ENCODE data around the gene FBLN5. TPM values are rescaled to one million over a fixed set of nuclear protein-coding genes. Genes with fewer than 3 reads are reported as not detected.

FBLN5 gene
- total RNA-seq, 4 donors from 2014 or later, result 26.3 to 128 (median 44.5) TPM

DNA sequence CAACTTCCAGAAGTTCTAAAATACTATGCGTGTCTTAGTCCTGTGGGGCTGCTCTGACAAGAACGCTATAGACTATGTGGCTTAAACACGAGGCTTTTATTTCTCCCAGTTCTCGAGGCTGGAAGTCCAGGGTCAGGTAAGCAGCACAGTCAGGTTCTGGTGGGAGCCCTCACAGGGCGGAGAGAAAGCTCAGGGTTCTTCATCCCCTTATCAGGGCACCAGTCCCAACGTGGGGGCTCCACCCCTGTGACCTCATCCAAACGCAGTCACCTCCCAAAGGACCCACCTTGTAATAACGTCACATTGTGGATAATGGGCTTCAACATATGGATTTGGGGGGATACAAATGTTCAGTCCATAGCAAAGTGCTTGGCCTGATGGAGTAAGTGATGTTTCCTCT, 43.0 kb downstream of the FBLN5 start:
- WGBS, 2 donors, result 87 to 88% methylated on average over 8 of the region's 8 CpGs
- no peak for DNase-seq (ENCODE audit: low spot score in 2 of 2)
- intact Hi-C loops (cut with DNase I; ENCODE audit: low total_unique reads), result no loop called here
- TF ChIP-seq POLR2A (IDR thresholded peaks at IDR 0.05), result no peak
- TF ChIP-seq, protein P1, sequence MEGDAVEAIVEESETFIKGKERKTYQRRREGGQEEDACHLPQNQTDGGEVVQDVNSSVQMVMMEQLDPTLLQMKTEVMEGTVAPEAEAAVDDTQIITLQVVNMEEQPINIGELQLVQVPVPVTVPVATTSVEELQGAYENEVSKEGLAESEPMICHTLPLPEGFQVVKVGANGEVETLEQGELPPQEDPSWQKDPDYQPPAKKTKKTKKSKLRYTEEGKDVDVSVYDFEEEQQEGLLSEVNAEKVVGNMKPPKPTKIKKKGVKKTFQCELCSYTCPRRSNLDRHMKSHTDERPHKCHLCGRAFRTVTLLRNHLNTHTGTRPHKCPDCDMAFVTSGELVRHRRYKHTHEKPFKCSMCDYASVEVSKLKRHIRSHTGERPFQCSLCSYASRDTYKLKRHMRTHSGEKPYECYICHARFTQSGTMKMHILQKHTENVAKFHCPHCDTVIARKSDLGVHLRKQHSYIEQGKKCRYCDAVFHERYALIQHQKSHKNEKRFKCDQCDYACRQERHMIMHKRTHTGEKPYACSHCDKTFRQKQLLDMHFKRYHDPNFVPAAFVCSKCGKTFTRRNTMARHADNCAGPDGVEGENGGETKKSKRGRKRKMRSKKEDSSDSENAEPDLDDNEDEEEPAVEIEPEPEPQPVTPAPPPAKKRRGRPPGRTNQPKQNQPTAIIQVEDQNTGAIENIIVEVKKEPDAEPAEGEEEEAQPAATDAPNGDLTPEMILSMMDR (IDR thresholded peaks at IDR 0.05), result no peak
- no peak overlapping the region for H3K4me3 ChIP-seq (ENCODE audit: low read depth, poor library complexity, severe bottlenecking)

DNA sequence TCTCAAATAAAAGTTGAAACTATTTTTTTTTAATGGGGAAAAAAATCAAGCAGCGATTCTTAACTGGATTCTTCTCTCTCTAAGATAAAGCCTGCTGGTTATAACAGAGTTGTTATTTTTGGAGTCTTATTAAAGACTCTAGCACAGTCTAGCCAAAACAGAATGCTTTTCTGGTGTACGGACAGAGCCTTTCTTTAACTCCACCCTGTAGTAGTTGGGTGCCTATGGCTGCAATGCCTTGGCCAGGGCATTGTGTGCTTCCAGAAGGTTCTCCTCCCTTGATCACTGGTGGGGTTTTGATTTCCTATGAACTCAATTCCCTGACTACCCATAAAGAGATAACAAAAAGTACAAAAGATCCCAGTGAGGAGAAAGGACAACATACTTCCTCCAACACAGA, 44.4 kb downstream of the FBLN5 start:
- intact Hi-C loops (cut with DNase I; ENCODE audit: low total_unique reads), result no loop called here
- no peak overlapping the region for H3K4me3 ChIP-seq (ENCODE audit: low read depth, poor library complexity, severe bottlenecking)
- no peak for TF ChIP-seq POLR2A (IDR thresholded peaks at IDR 0.05)
- TF ChIP-seq, protein P1 (IDR thresholded peaks at IDR 0.05), result no peak
- WGBS, 2 donors, result 53% methylated on average over 2 of the region's 2 CpGs
- no peak for DNase-seq (ENCODE audit: low spot score in 2 of 2)

DNA sequence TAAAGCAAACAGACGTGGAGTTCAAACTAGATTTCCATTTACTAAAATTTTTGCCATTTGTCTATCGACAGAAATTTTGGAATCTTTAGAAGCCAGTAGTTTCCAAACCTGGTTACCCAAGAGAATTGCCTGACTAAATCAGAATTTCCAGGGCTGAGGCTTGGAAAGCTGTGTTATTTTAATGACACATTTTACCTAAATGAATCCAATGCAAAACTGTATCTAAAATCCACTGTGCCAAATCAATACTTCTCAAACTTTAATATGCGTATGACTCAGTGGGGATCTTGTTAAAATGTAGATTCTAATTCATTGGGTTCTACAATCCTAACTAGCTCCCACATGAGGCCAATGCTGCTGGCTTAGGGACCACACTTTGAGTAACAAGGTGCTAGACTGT, 45.2 kb downstream of the FBLN5 start:
- no peak for DNase-seq (ENCODE audit: low spot score in 2 of 2)
- no peak overlapping the region for H3K4me3 ChIP-seq (ENCODE audit: low read depth, poor library complexity, severe bottlenecking)
- WGBS, 2 donors, result 69 to 73% methylated on average over 3 of the region's 3 CpGs
- intact Hi-C loops (cut with DNase I; ENCODE audit: low total_unique reads), result no loop called here
- TF ChIP-seq, protein P1 (IDR thresholded peaks at IDR 0.05), result no peak
- TF ChIP-seq POLR2A (IDR thresholded peaks at IDR 0.05), result no peak

DNA sequence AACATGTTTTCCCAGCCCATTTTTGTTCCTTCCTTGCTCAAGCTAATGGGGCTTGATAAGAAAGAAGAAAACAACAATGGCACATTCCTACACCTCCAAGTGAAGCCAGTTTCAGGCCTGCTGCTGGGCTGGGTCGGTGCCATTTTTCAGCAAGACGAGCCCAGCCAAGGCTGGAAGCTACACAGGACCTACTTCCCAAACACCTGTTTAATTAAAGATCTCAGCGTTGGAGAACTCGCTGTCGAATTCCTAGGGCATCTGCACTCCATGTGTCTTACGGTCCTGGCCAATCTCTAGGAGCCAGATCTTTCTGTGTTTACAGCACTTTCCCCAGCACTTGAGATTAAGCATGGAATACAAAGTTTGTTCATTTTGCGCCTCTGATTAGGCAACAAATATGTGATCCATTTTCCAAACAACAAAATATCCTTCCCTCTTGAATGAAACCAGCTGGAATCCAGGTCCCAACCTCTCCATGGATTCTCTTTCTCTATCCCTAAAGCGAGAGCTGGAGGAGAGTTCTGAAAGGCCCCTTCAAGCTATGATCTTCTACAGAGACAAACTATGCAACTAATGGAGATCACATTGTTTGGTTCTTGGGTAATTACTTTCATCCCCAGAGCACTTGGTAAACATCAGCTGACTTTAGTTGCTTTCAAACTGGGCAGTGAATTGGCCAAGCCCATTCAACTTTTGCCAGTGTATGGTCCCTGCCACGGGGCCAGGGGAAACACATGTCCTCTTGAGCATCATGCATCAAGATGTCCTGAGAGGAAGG, 45.9 kb downstream of the FBLN5 start:
- TF ChIP-seq, protein P1 (IDR thresholded peaks at IDR 0.05), result no peak
- no peak for TF ChIP-seq POLR2A (IDR thresholded peaks at IDR 0.05)
- H3K4me3 ChIP-seq (ENCODE audit: low read depth, poor library complexity, severe bottlenecking), result no peak overlapping the region
- intact Hi-C loops (cut with DNase I; ENCODE audit: low total_unique reads), result no loop called here
- DNase-seq (ENCODE audit: low spot score in 2 of 2), result peak in 1 of 2 donors; percentile 60
- 59 to 61% methylated on average over 9 of the region's 9 CpGs for WGBS, 2 donors

DNA sequence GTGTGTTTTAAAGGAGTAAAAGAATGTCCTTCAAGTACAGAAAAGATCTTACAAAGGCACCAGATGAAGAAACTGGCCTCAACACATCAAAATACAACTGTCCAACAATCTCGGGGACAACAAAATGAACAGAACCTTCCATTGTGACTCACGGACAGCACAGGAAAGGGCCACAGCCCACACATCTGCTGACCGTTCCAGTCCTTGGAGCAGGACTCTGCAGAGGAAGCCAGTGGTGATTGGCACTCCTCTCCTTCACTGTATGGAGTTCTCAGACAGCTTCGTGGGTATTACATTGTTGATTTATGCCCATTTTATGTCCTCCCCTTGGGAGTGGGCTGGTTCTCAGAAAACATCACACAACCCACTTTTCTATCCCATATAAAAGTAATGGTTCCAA, 47.7 kb downstream of the FBLN5 start:
- no peak overlapping the region for H3K4me3 ChIP-seq (ENCODE audit: low read depth, poor library complexity, severe bottlenecking)
- TF ChIP-seq POLR2A (IDR thresholded peaks at IDR 0.05), result no peak
- TF ChIP-seq, protein P1 (IDR thresholded peaks at IDR 0.05), result no peak
- DNase-seq (ENCODE audit: low spot score in 2 of 2), result no peak
- 61 to 62% methylated on average over 4 of the region's 4 CpGs for WGBS, 2 donors
- intact Hi-C loops (cut with DNase I; ENCODE audit: low total_unique reads), result no loop called here

DNA sequence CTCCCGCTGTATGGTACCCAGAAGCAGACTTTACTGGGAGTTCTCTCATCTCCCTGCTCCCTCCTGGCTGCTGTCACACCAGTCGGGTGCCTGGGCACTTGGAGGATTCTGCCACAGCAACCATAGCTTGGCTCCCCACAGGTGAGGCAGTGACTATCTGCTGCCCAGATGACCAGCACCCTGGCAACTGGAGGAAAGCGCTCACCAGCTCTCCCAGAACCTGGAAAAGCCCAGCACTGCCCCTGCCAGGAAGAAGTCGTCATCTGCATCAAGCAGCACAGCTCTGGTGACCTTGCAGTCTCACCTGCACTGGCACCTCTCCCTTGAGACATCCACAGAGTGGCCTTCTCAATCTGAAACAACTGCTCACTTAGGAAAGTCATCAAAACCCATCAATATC, 48.3 kb downstream of the FBLN5 start:
- intact Hi-C loops (cut with DNase I; ENCODE audit: low total_unique reads), result no loop called here
- 83 to 89% methylated on average over 4 of the region's 4 CpGs for WGBS, 2 donors
- no peak overlapping the region for H3K4me3 ChIP-seq (ENCODE audit: low read depth, poor library complexity, severe bottlenecking)
- TF ChIP-seq, protein P1 (IDR thresholded peaks at IDR 0.05), result no peak
- TF ChIP-seq POLR2A (IDR thresholded peaks at IDR 0.05), result no peak
- no peak for DNase-seq (ENCODE audit: low spot score in 2 of 2)
